Sigmoid colon (tissue), 7 donors: ENCODE measurements around the gene PDE5A. TPM values are rescaled to one million over a fixed set of nuclear protein-coding genes. Genes with fewer than 3 reads are reported as not detected.

Experiments
- DNase-seq: peaks from one replicate; pipeline ENCODE4 v3.0.0-alpha.2; 2019
- H3K27ac ChIP-seq, 4 donors: fragments of 200-600 bp; sonication (generic); one replicate each; pipeline ENCODE4 v1.5.1; 2016 to 2019; ENCODE audit warnings: mild to moderate bottlenecking in 1 of 4
- H3K27me3 ChIP-seq, 3 donors: fragments of 200-600 bp; sonication (generic); one replicate each; pipeline ENCODE4 v1.5.1; 2019; ENCODE audit warnings: mild to moderate bottlenecking in 1 of 3
- H3K36me3 ChIP-seq, 4 donors: fragments of 200-600 bp; sonication (generic); one replicate each; pipeline ENCODE4 v1.5.1; 2016 to 2019
- H3K4me1 ChIP-seq, 4 donors: fragments of 200-600 bp; sonication (generic); one replicate each; pipeline ENCODE4 v1.5.1; 2017 to 2019
- H3K4me3 ChIP-seq, 4 donors: fragments of 200-600 bp; sonication (generic); one replicate each; pipeline ENCODE4 v1.5.1; 2017 to 2019; ENCODE audit warnings: mild to moderate bottlenecking in 2 of 4, moderate library complexity in 1 of 4
- H3K9me3 ChIP-seq, 4 donors: fragments of 200-600 bp in 3 of 4; sonication (generic) in 3 of 4; one replicate each; pipeline versions ENCODE4 v1.5.1 to v1.6.1; 2013 to 2019
- CTCF ChIP-seq, 4 experiments: fragments of 450-650 bp in 3 of 4; fragments of 200-600 bp in 1 of 4; IDR thresholded peaks; one replicate each; pipeline ENCODE4 v1.5.1; 2016 to 2019; ENCODE audit warnings: antibody characterized with exemption in 4 of 4, mild to moderate bottlenecking in 3 of 4, moderate library complexity in 2 of 4
- EP300 ChIP-seq, 4 donors: sonication (generic); formaldehyde crosslinking; IDR thresholded peaks; one replicate each; pipeline ENCODE4 v1.6.1; 2017; ENCODE audit warnings: antibody characterized with exemption in 4 of 4
- POLR2A ChIP-seq, 2 donors: fragments of 450-650 bp; IDR thresholded peaks; one replicate each; pipeline ENCODE4 v1.6.1; 2016; ENCODE audit warnings: antibody characterized with exemption in 2 of 2, mild to moderate bottlenecking in 2 of 2, moderate library complexity in 2 of 2
- POLR2AphosphoS5 ChIP-seq, 4 donors: sonication (generic); formaldehyde crosslinking; IDR thresholded peaks; one replicate each; pipeline ENCODE4 v1.6.1; 2017; ENCODE audit warnings: antibody characterized with exemption in 4 of 4
- WGBS, 2 donors: extraction: QIAGEN DNeasy Blood & Tissue Kit; methylation state at CpG; one replicate each; pipeline ENCODE4 v1.1.7; 2013; 5-methylcytosine and 5-hydroxymethylcytosine counted together
- intact Hi-C: fragments of 100-400 bp; cut with DNase I; formaldehyde crosslinking; loops from one replicate; pipeline ENCODE4 v1.15.1; 2023
- polyA plus RNA-seq, 3 donors: library from polyadenylated mRNA; stranded (reverse); fragments of 200-250 nt; gene quantifications; one replicate each; pipeline ENCODE4 v1.2.3, GENCODE V29; 2013
- total RNA-seq, 4 donors: library from RNA; depleted of rRNA; stranded (reverse); fragments of >200 nt; gene quantifications; one replicate each; pipeline ENCODE4 v1.1.0, GENCODE V29; 2016
- donor health status: healthy with polysubstance abuse.
- donor health status: Bipolar disorder and iron deficiency.
- donor health status: healthy.

PDE5A gene
- total and polyA plus RNA-seq, 7 donors: 5.5 to 209 (median 138) TPM

DNA sequence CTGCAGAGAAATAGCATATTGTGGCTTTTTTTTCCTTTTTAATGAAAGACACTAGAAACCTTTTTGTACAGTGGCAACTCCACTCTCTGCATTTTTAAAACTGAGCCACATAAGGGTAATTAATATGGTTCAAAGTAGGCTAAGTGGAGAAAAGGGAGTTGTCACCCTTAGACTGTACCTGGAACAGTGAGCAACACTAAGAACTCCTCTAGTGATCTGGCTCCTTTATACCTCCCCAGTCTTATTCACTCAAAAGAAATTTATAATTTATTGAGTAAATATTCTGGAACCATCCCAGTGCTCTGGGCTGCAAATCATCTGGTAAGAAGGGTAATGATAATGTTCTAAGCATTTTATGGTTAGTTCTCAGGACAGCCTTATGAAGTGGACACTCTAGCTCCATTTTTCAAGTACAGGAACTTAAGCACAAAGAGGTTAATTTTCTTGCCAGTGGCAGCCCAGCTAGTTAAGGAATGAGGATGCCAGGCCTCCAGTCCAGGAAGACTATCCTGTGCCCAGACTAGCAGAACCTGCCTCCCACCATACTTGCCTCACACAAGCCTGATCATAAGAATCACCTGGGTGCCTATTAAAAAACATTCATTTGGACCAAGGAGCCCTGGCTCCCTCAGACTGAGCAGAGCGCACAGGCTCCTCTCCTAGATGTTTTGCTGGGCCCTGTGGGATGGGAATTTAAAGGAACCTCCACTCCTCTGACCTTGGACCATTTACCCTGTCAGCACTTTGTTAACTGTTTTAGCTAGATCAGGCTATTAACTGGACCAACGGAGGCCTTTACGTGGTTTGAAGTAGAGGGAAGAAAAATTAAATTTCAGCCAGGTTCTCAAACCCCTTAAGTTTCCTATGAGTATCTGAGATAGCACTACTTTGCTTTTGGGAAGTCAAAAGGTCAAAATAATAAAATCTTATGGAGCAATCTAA lies 102.6 kb downstream of the PDE5A start:
- WGBS, 2 donors: 70 to 79% methylated on average over 3 of the region's 3 CpGs
- intact Hi-C loops: no loop called here
- peaks cover 0 to 64% (median 47%) of the 10 kb centered on the region in 4 donors for H3K4me1 ChIP-seq
- H3K27me3 ChIP-seq: no peaks in the 10 kb centered on the region
- DNase-seq: no peak
- peaks cover 0 to 51% (median 4%) of the 10 kb centered on the region in 4 donors for H3K36me3 ChIP-seq
- no peaks in the 10 kb centered on the region for H3K9me3 ChIP-seq
- H3K27ac ChIP-seq: peak overlapping the region; percentile 60 to 76 (median 66)
- TF ChIP-seq POLR2A (IDR thresholded peaks at IDR 0.05) (no peak), POLR2AphosphoS5 (IDR thresholded peaks at IDR 0.05) (peak in 1 of 4 donors; percentile 31)
- H3K4me3 ChIP-seq: no peak overlapping the region

DNA sequence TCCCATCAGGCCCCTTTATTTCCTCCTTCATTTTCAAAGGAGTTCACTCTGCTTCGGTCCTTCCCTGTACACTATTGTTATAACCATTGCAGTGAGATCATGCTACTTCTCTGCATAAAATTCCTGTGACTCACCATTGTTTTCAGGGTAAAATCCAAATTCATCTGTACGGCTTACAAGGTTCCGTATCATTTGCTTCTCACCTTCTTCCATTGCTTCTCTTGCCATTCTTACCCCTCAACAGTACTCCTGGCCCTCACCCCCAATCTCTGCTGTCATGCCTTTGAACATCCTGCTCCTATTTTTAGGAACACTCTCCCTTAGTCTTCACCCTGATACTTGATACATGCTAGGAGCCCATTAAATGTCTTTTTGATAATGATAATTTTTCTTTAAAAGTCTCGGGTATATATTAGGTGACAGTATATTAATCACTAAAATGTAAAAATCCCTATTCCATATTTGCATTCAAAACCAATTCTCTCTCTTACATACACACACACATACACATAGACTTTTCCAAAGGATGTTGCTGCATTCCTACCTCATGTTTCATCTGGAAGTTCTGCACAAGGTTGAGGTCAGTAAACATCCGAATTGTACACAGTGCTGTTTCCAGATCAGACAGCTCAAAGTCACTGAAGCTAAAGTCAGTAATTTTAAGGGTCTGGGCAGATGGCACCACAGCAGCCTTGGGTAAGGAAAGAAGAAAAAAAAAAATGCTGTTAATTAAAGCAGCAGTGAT lies 103.4 kb downstream of the PDE5A start:
- TF ChIP-seq POLR2AphosphoS5 (IDR thresholded peaks at IDR 0.05): no peak
- TF ChIP-seq CTCF (IDR thresholded peaks at IDR 0.05): no peak
- TF ChIP-seq POLR2A (IDR thresholded peaks at IDR 0.05): no peak
- TF ChIP-seq EP300 (IDR thresholded peaks at IDR 0.05): no peak
- Histone ChIP-seq H3K27me3 (no peaks in the 10 kb centered on the region), H3K9me3 (no peaks in the 10 kb centered on the region), H3K36me3 (peaks cover 4 to 56% (median 7%) of the 10 kb centered on the region in 4 donors), H3K4me3 (no peak overlapping the region), H3K27ac (peak overlapping the region; percentile 60 to 76 (median 66)), H3K4me1 (peaks cover 0 to 64% (median 47%) of the 10 kb centered on the region in 4 donors)
- 80 to 88% methylated on average over 5 of the region's 5 CpGs for WGBS, 2 donors
- intact Hi-C loops: no loop called here
- no peak for DNase-seq

- Histone ChIP-seq H3K27ac (peak overlapping the region in 3 of 4 donors; percentile 64 to 76 (median 69)), H3K4me1 (peaks cover 0 to 67% (median 44%) of the 10 kb centered on the region in 4 donors), H3K27me3 (no peaks in the 10 kb centered on the region), H3K9me3 (no peaks in the 10 kb centered on the region), H3K36me3 (peaks cover 4 to 57% (median 7%) of the 10 kb centered on the region in 4 donors), H3K4me3 (no peak overlapping the region)
- TF ChIP-seq POLR2AphosphoS5 (IDR thresholded peaks at IDR 0.05) (peak in 2 of 4 donors; percentile 10 to 23), CTCF (IDR thresholded peaks at IDR 0.05) (no peak), EP300 (IDR thresholded peaks at IDR 0.05) (no peak), POLR2A (IDR thresholded peaks at IDR 0.05) (no peak)
- intact Hi-C loops: no loop called here
- no peak for DNase-seq
These were observed 105.2 kb downstream of the PDE5A start for GRCh38 chr4:119523399-119523798.

- DNase-seq: no peak
- no peak for TF ChIP-seq CTCF (IDR thresholded peaks at IDR 0.05)
- TF ChIP-seq POLR2AphosphoS5 (IDR thresholded peaks at IDR 0.05): no peak
- no peak for TF ChIP-seq POLR2A (IDR thresholded peaks at IDR 0.05)
- TF ChIP-seq EP300 (IDR thresholded peaks at IDR 0.05): no peak
- Histone ChIP-seq H3K4me1 (peaks cover 0 to 55% (median 38%) of the 10 kb centered on the region in 4 donors), H3K27ac (peak overlapping the region in 1 of 4 donors; percentile 48), H3K9me3 (no peaks in the 10 kb centered on the region), H3K4me3 (no peak overlapping the region), H3K36me3 (peaks cover 7 to 79% (median 10%) of the 10 kb centered on the region in 4 donors), H3K27me3 (no peaks in the 10 kb centered on the region)
- intact Hi-C loops: no loop called here
- 25 to 66% methylated on average over 4 of the region's 4 CpGs for WGBS, 2 donors
These were observed 107.3 kb downstream of the PDE5A start for GRCh38 chr4:119521268-119521667.
